HCT116 (cell line): Measurements from ENCODE around the gene TRPM1.

Experiments
- CBX3 ChIP-seq: IDR thresholded peaks from 2 replicates; pipeline ENCODE4 v1.6.1; 2012; ENCODE audit warnings: low read depth
- CEBPB ChIP-seq: IDR thresholded peaks from 2 replicates; pipeline ENCODE4 v1.6.1; 2012; ENCODE audit warnings: low read depth
- EZH2 ChIP-seq: fragments of 200-600 bp; sonication (generic); IDR thresholded peaks from 2 replicates; pipeline ENCODE4 v1.6.1; 2017; ENCODE audit warnings: antibody characterized with exemption, mixed run types
- EZH2phosphoT487 ChIP-seq: fragments of 200-600 bp; IDR thresholded peaks from 2 replicates; pipeline ENCODE4 v1.6.1; 2018; ENCODE audit warnings: antibody characterized with exemption, borderline replicate concordance
- POLR2A ChIP-seq: IDR thresholded peaks from 2 replicates; pipeline ENCODE4 v1.7.0; 2011; ENCODE audit warnings: borderline replicate concordance; ENCODE audit not compliant: insufficient read depth, insufficient read length; ENCODE audit errors: extremely low read depth
- POLR2AphosphoS5 ChIP-seq: IDR thresholded peaks from 2 replicates; pipeline ENCODE4 v1.6.1; 2011; ENCODE audit warnings: mild to moderate bottlenecking, low read depth, low read length, moderate library complexity
- RAD21 ChIP-seq: IDR thresholded peaks from 2 replicates; pipeline ENCODE4 v1.6.1; 2012; ENCODE audit warnings: low read depth, mild to moderate bottlenecking
- SIN3A ChIP-seq: IDR thresholded peaks from 2 replicates; pipeline ENCODE4 v1.6.1; 2012; ENCODE audit warnings: low read depth
- YY1 ChIP-seq: IDR thresholded peaks from 2 replicates; pipeline ENCODE4 v1.6.1; 2011; ENCODE audit warnings: low read length, low read depth, moderate library complexity, mild to moderate bottlenecking; ENCODE audit not compliant: insufficient replicate concordance; ENCODE audit errors: extremely low read depth
- ZNF274 ChIP-seq: fragments of 200-500 bp; sonication (Bioruptor generic); IDR thresholded peaks from 2 replicates; pipeline ENCODE4 v1.6.1; 2014; ENCODE audit warnings: mild to moderate bottlenecking, low read depth, low read length, inconsistent platforms
- TF ChIP-seq, protein P1 (sequence below), 3 experiments: fragments of 200-600 bp in 1 of 3; sonication (generic) in 1 of 3; IDR thresholded peaks in 2 of 3; conservative IDR thresholded peaks in 1 of 3; 2 replicates each; pipeline ENCODE4 v1.5.1; 2012 to 2017; ENCODE audit warnings: low read depth in 2 of 3, low read length in 2 of 3, antibody characterized with exemption in 1 of 3, borderline replicate concordance in 1 of 3, control low read depth in 1 of 3, mild to moderate bottlenecking in 1 of 3, mixed read lengths in 1 of 3, mixed run types in 1 of 3, moderate library complexity in 1 of 3; ENCODE audit not compliant: insufficient read depth in 1 of 3
- TF ChIP-seq, protein P2 (sequence below): IDR thresholded peaks from 2 replicates; pipeline ENCODE4 v1.6.1; 2012
- TF ChIP-seq, protein P3 (sequence below): IDR thresholded peaks from 2 replicates; pipeline ENCODE4 v1.6.1; 2011; ENCODE audit warnings: mild to moderate bottlenecking, low read length, moderate library complexity; ENCODE audit not compliant: insufficient replicate concordance; ENCODE audit errors: extremely low read depth

DNA sequence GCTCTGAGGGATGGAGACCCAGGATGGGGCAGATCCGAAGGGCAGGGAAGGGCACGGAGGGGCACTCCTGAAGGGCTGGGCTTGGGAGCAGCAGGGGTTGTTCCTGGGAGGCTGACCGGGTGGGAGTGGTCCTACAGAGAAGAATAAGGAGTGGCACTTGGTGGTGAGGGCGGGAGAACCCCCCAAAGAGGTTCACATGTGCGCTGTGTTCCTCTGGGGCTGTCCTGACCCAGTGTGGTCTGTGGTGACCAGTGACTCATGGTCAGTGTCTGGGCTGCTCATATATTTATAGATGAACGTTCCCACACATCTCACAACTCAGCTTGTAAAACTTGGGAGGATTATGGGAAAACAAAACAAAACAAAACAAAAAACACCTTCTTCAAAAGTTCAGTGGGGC lies 10.0 kb downstream of the TRPM1 start:
- TF ChIP-seq EZH2phosphoT487: no peak
- TF ChIP-seq, protein P1, sequence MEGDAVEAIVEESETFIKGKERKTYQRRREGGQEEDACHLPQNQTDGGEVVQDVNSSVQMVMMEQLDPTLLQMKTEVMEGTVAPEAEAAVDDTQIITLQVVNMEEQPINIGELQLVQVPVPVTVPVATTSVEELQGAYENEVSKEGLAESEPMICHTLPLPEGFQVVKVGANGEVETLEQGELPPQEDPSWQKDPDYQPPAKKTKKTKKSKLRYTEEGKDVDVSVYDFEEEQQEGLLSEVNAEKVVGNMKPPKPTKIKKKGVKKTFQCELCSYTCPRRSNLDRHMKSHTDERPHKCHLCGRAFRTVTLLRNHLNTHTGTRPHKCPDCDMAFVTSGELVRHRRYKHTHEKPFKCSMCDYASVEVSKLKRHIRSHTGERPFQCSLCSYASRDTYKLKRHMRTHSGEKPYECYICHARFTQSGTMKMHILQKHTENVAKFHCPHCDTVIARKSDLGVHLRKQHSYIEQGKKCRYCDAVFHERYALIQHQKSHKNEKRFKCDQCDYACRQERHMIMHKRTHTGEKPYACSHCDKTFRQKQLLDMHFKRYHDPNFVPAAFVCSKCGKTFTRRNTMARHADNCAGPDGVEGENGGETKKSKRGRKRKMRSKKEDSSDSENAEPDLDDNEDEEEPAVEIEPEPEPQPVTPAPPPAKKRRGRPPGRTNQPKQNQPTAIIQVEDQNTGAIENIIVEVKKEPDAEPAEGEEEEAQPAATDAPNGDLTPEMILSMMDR (IDR thresholded peaks at IDR 0.05 in 2 of 3, conservative IDR thresholded peaks at IDR 0.05 in 1 of 3; ENCODE audit: borderline replicate concordance in 1 of 3, insufficient read depth in 1 of 3, low read depth in 2 of 3, low read length in 2 of 3): no peak
- TF ChIP-seq ZNF274: no peak
- TF ChIP-seq POLR2A: no peak
- TF ChIP-seq RAD21: no peak
- TF ChIP-seq YY1: no peak
- TF ChIP-seq POLR2AphosphoS5: no peak
- TF ChIP-seq, protein P2, sequence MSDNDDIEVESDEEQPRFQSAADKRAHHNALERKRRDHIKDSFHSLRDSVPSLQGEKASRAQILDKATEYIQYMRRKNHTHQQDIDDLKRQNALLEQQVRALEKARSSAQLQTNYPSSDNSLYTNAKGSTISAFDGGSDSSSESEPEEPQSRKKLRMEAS: no peak
- no peak for TF ChIP-seq SIN3A
- TF ChIP-seq, protein P3, sequence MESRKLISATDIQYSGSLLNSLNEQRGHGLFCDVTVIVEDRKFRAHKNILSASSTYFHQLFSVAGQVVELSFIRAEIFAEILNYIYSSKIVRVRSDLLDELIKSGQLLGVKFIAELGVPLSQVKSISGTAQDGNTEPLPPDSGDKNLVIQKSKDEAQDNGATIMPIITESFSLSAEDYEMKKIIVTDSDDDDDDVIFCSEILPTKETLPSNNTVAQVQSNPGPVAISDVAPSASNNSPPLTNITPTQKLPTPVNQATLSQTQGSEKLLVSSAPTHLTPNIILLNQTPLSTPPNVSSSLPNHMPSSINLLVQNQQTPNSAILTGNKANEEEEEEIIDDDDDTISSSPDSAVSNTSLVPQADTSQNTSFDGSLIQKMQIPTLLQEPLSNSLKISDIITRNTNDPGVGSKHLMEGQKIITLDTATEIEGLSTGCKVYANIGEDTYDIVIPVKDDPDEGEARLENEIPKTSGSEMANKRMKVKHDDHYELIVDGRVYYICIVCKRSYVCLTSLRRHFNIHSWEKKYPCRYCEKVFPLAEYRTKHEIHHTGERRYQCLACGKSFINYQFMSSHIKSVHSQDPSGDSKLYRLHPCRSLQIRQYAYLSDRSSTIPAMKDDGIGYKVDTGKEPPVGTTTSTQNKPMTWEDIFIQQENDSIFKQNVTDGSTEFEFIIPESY: no peak
- TF ChIP-seq EZH2: no peak
- no peak for TF ChIP-seq CEBPB
- TF ChIP-seq CBX3: no peak
